DMS53 treated with DMSO at 0.1 percent for 48 hours (cell line): ENCODE measurements around the gene ADAMTSL5.
"Not testable (repeated sequence)": the region's sequence is repeated elsewhere in the genome, so short reads cannot be mapped to it uniquely, and the experiment has no call there.

ENCODE experiments used
- DNase-seq: peaks from one replicate; lab custom pipeline; 2025; ENCODE audit not compliant: unreplicated experiment; lab: John Stamatoyannopoulos, UW

The ADAMTSL5 gene, protein sequence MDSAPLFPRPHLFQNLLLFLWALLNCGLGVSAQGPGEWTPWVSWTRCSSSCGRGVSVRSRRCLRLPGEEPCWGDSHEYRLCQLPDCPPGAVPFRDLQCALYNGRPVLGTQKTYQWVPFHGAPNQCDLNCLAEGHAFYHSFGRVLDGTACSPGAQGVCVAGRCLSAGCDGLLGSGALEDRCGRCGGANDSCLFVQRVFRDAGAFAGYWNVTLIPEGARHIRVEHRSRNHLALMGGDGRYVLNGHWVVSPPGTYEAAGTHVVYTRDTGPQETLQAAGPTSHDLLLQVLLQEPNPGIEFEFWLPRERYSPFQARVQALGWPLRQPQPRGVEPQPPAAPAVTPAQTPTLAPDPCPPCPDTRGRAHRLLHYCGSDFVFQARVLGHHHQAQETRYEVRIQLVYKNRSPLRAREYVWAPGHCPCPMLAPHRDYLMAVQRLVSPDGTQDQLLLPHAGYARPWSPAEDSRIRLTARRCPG

DNA sequence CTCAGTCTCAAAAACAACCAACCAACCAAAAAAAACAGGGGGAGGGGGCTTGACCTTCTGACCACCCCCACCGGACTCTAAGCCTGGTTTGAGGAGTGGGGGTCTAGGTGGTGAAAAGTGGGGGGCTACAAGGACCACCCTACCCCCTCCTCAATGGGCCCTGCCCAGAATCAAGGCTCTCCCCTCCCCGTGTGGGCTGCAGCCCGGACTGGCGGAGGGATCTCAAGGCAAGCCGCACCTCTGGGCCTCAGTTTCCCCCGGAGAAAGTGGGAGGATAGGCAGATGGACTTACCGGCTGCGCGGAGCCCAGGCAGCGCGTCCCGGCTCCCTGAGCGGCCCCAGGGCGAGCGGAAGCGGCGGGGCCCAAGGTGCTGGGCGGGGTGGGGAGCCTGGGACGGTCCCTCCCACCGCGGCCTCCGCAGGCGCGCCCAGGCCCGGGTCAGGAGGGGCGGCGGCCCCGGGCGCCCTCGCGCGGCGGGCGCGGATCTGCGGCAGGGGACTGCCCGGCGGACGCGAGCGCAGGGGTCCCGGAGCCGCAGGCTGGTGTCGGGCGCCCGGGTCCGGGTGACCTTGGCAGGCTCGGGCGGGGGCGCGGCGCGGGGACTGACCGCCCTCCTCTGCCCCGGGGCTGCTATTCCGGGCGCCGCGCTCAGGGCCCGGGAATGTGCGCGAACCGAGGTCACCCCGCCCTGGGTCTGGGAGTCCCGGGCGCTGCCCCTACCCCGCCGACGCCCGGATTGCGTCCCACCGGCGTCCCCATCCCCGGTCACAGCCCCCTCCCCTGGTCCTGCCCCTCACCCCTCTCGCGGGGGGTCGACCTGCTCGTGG, at the start of gene ADAMTSL5:
TSS of gene ADAMTSL5 (minus strand) at position 349 of the 828 bp plus-strand sequence. CDS start 2,076 bp downstream, outside the sequence.
- DNase-seq, result no peak

DNA sequence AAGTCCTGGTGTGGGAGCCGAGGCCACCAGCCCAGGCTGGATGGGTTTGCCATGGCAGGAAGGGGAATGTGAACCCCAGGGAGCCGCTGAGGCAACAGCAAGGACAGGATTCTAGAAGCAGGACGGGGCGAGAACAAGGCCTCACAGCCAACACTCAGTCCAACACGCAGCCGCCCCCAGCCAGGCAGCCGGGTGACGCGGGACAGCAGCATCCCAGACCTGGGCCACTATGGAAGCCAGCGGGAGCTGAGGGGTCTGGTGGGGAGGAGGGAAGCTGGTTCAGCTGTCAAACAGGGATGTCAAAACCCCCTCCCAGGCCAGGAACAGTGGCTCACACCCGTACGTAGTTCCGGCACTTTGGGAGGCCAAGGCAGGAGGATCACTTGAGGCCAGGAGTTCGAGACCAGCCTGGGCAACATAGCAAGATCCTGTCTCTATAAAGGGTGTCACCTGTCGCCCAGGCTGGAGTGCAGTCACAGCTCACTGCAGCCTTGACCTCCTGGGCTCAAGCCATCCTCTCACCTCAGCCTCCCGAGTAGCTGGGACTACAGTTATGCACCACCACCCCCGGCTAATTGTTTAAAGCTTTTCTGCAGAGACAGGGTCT, 48.5 kb upstream of the ADAMTSL5 start:
- DNase-seq, result no peak

DNA sequence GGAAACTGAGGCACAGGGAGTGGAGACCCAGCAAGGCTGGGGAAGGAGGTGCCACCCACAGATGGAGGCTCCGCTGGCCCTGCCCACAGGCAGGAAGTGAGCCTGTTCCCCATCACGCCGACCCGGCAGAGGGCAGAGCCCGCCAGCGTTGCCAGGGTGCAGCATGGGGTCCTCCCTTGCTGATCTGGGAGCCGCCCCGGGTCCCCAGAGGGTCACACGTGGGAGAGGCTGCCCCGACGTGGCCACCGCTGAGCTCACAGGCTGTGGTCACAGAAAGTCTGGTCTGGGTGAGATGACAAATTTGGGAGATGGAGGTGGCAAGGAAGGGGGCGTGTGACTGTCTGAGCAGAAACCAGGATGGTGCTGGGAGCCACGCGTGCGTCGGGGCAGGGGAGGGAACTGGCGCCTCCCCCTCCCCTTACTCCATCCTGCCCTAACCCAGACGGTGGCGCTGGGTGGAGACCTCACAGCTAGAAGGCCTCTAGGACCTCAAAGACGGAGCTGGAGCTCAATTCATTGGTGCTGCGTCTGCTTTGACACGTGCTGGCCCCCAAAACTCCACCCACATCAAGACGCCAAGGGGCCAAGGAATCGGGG, 47.6 kb upstream of the ADAMTSL5 start:
- DNase-seq, result no peak

DNA sequence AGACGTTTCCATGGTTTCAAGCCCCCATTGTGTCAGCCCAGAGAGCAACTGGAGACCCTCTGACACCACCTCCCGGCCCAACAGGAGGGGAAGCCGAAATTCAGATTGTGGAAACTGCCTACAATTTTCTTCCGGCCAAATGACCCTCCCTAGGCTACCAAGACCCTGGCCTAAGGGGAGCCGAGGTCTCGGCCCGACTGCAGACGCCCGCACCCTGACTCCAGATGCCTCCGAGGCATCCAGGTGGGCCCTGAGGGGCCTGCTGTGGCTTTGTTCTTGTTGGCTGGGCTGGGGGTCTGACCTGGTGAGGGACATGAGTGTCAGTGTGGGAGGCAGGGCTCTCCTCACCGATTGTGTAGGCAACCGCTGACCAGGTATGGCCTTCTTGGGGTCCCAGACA, 45.7 kb upstream of the ADAMTSL5 start:
- no peak for DNase-seq

DNA sequence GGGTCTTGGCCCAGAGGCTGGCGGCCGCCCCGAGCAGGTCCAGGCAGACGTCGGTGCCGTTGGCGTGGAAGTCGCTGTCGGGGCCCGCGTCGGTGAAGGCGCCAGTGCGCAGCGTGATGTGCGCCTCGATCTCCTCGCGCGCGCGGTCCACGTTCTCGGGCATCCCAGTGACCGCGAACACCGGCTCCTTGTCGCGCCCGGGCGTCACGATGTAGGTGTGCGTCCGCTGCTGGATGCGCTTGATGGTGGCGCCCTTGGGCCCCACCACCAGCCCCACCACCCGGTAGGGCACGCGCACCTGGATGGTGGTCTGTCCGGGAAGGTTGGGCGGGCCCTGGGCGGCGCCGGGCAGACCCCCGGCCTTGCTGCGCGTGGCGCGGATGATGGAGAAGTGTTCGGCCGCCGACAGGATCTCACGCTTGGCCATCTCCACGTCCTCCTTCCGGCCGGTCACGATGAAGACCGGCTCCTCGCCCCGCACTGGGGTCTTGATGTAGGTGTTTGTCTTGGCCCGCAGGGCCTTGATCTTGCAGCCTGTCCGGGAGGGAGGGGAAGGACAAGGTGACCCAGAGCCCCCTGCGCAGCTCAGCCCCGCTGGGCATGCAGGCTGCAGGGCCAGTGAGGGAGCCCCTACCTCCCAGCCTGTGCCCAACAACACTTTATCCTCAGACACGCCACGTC, 43.7 kb upstream of the ADAMTSL5 start:
- DNase-seq, result no peak

DNA sequence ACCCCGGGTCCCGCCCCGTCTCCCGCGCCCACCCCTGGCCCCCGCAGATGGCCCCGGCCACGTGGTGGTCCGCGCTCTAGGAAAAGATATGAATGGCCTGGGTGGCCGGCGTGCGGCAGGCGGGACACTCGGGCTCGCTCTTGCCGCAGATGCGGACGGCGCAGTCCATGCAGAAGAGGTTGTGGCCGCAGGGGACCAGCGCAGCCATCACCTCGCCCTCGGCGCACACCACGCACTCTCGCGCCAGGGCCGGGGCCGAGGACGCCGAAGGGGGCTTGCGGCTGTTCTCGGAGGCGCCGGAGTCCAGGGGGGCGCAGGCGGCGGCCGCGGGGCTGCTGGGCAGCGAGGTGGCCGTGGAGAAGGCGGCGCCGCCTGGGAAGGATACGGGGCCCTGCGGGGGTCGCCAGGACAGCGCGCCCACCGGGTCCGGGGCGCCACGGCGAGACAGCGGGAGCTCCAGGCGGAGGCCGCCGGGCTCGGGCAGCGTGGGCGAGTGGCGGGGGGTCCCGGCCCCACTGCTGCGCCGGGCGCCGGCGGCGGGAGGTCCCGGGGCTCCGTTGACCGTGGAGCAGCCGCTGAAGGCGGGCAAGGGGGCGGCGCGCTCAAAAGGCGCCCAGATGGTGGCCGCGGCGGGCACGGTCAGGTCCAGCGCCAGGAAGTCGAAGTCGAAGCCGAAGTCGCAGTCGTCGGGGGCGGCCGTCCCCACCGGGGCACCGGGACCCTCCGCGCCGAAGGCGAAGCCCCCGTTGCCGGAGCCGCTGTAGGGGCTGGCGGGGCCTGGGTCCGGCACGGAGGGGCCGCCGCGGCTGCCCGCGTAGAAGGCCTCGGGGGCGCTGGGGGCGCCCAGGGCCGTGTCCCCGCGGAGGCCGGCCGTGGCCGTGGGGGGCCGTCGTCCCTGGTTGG, 42.9 kb upstream of the ADAMTSL5 start:
- DNase-seq, result no peak

DNA sequence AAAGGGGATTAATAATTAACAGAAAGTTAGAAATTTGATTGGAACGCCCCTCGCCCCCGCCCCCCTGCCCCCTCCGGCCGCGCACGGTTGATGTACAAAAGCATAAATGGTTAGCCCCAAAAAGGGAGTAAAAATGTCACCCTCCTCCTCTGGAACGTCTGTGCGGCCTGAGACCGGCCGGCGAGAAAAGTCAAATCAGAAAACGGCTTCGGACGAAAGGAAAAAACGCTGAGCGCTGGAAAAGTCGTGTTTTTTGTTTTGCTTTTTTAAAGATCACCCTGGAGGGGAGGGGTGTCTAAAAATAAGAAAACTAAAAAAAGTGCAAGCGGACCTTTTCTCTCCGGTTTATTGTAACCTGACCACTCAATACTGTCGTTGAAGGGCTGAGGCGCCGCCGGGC, 42.1 kb upstream of the ADAMTSL5 start:
- no peak for DNase-seq

DNA sequence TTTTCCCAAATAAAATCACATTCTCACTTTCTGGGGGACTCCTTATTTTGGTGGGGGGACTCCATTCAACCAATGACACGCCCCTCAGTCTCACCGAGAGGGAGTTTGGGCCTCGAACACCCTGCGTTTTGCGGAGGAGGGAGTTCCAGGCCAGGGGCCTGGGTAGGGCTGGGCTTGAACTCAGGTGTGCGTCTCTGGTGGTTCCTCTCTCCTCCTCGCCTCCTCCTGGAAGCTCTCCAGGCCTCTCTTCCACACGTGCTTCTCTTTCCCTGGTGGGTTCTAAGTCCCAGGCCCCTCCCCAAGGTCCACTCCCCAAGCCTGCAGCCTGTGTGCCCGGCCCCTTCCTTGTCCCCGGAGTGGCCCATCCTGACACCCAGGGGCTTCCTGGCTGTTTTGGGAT, 40.6 kb upstream of the ADAMTSL5 start:
- DNase-seq, result no peak

DNA sequence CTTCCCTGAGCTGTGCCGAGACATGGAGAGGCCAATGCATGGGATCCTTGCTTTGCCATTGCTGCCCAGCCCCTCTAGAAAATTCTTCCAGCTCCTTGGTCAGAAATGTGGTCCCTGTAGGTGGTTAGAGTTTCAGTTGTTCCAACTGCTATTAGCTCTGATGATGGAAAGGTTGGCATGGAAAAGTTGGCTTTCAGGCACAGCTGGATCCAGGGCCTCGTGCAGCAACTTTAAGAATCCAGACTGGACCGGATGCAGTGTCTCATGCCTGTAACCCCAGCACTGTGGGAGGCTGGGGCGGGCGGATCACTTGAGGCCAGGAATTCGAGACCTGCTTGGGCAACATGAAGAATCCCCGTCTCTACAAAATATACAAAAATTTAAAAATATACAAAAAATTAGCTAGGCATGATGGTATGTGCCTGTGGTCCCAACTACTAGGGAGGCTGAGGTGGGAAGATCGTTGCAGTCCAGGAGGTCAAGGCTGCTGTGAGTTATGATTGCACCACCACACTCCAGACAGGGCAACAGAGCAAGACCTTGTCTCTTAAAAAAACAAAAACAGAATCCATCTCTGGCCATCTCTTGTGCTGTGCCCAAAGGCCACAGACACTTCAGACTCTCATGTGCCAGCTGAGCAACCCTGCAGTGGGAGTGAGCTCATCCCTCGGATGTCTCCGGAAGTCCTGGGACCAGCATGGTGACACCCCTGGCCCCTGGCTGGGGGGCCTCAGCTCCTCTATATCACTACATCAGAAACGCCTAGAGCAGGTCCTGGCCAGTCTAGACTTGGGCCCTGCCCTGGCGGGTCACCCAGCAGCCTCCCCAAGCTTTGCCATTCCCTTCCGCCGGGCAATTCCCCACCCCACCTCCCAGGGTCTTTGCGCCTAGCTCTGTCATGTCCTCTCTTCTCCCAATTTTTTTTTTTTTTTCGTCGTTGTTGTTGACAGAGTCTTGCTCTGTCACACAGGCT, 38.5 kb upstream of the ADAMTSL5 start:
- DNase-seq, result no peak

DNA sequence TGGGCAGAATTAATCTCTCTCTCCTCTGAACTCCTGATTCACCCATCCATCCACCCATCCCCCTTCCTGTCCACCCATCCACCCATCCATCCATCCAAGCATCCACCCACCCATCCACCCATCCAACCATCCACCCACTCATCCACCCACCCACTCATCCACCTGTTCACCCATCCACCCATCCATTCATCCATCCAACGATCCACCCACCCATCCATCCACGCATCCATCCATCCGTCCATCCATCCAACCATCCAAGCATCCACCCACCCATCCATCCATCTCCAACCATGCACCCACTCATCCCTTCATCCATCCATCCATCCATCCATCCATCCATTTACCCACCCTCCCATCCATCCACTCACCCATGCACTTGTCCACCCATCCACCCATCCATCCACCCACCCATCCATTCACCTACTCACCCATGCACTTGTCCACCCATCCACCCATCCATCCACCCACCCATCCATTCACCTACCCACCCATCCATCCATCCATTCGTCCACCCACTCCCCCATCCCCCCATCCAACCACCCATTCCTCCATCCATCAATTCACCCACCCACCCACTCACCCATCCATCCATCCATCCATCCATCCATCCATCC, 36.6 kb upstream of the ADAMTSL5 start:
- DNase-seq, result no peak

DNA sequence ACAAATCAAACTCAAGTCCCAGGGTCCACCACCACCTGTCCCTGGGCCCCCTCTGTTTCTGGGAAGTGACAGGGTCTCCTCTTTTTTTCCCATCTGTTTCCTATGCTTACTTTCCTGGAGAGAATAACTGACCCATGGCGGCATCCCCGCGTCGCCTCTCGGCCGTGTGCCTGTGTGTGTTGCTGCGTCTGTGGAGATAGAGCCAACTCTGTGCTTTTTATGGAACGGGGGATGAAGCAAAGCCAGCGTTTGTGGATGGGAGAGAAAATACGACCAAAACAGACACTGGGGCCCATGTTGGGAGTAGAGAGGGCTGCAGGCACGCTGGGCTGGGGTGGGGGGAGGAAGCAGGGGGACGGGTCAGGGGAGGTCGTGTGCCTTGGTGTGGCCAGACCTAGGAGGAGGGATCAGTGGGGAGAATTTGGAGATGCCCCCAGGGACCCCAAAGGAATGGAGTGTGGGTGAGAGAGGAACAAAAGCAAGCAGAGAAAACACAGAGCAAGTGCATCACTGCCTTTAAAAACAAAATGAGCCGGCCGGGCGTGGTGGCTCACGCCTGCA, 27.6 kb upstream of the ADAMTSL5 start:
- no peak for DNase-seq

DNA sequence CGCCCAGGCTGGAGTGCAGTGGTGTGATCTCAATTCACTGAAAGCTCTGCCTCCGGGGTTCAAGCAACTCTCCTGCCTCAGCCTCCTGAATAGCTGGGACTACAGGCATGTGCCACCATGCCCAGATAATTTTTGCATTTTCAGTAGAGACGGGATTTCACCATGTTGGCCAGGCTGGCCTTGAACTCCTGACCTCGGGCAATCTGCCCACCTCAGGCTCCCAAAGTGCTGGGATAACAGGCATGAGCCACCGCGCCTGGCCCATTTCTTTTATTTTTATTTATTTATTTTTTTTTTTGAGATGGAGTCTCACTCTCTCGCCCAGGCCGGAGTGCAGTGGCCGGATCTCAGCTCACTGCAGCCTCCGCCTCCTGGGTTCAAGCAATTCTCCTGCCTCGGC, 26.9 kb upstream of the ADAMTSL5 start:
- DNase-seq, result not testable (repeated sequence)

DNA sequence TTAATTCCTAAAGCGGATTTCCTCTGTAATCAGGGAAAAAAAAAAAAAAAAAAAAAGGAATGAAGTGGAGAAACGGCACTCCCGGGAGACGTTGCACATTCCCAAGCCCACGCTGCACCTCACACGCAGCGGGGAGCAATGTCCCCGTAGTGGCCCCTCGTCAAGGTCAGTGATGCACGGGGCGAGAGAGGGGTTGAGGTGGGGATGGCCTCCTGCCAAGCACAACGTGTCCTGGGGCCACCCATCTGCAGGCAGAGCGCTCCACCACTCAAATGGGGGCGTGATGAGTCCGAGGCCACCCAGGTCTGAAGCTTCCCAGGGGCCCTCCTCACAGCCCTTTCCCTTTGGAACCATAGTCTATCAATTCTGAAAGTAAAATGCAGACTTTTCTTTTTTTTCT, 26.2 kb upstream of the ADAMTSL5 start:
- DNase-seq, result no peak

DNA sequence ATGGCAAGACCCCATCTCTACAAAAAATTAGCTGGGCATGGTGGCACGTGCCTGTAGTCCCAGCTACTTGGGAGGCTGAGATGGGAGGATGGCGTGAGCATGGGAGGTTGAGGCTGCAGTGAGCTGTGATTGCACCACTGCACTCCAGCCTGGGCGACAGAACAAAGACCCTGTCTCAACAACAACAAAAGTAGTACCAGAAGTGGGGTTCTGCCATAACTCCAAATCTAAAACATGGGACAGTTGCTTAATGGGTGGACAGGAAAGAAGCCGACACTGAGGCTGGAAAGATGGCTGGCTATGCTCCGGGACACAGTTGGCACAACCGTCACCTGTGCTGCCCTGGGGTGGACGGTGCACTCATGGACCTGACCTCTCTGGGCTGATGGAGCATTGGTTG, 22.9 kb upstream of the ADAMTSL5 start:
- not testable (repeated sequence) for DNase-seq

DNA sequence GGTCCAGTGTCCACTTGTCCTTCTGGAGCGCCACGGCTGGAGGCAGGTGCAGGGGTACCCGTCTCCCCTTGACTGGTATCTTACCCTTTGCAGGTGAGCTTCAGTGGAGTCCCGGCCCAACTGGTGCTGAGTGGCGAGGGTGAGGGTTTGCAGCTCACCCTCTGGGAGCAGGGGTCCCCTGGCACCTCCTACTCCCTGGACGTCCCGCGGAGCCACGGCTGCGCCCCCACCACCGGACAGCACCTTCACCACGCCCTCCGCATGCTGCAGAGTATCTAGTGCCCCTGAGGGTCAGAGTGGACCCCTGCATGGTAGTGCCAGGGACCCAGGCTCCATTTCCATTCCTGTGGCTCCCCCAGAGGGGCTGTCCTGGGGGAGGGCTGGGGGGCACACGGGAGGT, 22.2 kb upstream of the ADAMTSL5 start:
- no peak for DNase-seq

DNA sequence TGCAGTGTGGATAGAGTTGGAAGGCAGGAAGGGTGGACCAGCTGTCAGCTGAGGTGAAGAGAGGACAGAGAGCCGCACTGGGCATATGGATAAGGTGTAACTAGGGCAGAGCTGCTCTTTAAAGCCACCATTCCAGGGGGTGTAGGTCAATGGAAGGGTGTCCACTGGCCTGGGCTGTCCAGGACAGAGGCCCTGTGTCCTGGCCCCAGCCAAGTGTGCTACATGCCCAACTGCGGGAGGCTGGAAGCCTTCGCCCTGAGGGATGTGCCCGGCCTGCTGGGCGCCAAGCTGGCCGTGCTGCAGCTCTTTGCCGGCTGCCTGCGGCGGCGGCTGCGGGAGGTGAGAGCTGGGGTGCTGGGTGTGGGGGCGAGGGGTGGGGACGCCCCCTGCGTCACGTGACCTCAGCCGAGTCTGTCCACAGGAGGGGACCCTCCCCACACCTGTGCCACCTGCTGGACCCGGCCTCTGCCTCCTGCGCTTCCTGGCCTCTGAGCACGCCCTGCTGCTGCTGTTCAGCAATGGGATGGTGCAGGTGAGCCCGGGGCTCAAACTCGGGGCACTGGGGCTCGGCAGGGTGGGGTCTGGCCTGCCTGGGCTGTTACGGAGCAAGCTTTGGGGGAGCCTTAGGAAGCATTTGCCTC, 20.8 kb upstream of the ADAMTSL5 start:
- no peak for DNase-seq

DNA sequence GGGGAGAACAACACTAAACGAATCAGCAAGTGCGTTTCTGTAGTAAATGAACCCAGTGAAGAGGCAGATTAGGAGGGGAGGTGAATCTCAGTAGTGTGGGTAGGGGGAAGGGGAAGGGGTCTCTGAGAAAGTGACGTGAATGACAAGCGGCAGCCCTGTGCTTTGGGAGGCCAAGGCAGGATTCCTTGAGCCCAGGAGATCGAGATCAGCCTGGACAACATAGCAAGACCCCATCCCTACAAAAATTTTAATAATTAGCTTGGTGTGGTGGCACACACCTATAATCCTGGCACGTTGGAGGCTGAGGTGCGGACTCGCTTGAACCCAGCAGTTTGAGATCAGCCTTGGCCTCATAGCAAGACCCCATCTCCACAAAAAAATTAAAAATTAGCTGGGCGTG, 19.2 kb upstream of the ADAMTSL5 start:
- no peak for DNase-seq
